Measurements from ENCODE around the gene ABCA6.
"Not testable (repeated sequence)": the region's sequence is repeated elsewhere in the genome, so short reads cannot be mapped to it uniquely, and the experiment has no call there.

ABCA6 gene

DNA sequence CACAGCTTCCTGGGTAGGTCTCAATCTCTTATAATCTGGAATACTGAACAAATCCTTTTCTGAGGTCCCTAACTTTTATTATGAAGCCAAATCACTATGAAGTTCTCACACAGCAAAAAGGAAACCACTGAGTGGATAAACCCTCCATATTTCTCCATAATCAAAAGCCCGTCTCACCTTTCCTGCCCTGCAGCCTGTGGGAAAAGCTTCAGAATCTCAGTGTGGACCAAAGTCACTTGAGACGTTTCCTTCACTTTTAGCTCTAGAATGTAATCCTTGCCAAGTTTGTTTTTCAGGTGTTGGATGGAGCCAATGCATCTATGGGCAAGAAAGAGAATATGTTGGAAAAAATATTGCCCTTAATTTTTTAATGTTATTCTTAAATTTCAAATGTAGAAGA is 59.0 kb downstream of the ABCA6 start:
- Histone ChIP-seq H4K91ac (ENCODE audit: low read depth, low read length) (no peak overlapping the region), H3K79me1 (ENCODE audit: low read length) (no peaks in the 10 kb centered on the region), H2BK5ac (ENCODE audit: low read depth, low read length, poor library complexity) (no peak overlapping the region), H2BK12ac (ENCODE audit: low read length) (no peak overlapping the region), H3K4me2 (ENCODE audit: low read length) (no peak overlapping the region), H2AFZ (ENCODE audit: insufficient read depth, low read length, poor library complexity) (no peak overlapping the region), H2BK120ac (ENCODE audit: insufficient read depth, low read length, poor library complexity) (no peak overlapping the region), H3K9me3 (ENCODE audit: insufficient read depth, low read depth, low read length) (no peaks in the 10 kb centered on the region), H3K9ac (ENCODE audit: low read length) (no peak overlapping the region), H4K12ac (ENCODE audit: low read depth, low read length) (no peak overlapping the region), H4K8ac (ENCODE audit: low read depth, low read length) (no peak overlapping the region), H3K4me1 (ENCODE audit: control insufficient read depth in 1 of 2, insufficient read depth in 2 of 2, low read length in 2 of 2) (no peaks in the 10 kb centered on the region), H3K79me2 (ENCODE audit: control insufficient read depth, insufficient read depth, low read length, poor library complexity) (no peaks in the 10 kb centered on the region), H3K4me3 (ENCODE audit: low read depth, low read length) (no peak overlapping the region), H3K27me3 (ENCODE audit: insufficient read depth, low read length) (no peaks in the 10 kb centered on the region), H3K36me3 (ENCODE audit: control insufficient read depth in 1 of 2, insufficient read depth in 2 of 2, low read length in 2 of 2) (no peaks in the 10 kb centered on the region), H2AK5ac (ENCODE audit: low read length) (no peak overlapping the region), H3K23ac (ENCODE audit: low read length) (no peak overlapping the region), H3K27ac (ENCODE audit: low read depth, low read length) (no peak overlapping the region), H3K14ac (ENCODE audit: low read length) (no peak overlapping the region), H3K18ac (ENCODE audit: low read length) (no peak overlapping the region), H3K4ac (ENCODE audit: low read depth, low read length) (no peak overlapping the region)
- no peak for DNase-seq
- WGBS (ENCODE audit: extremely low coverage, insufficient coverage, insufficient read length): no CpG with 5 or more reads among the region's 2 CpGs

GRCh38 chr17:69078864-69079263 is 62.8 kb downstream of the ABCA6 start:
- Histone ChIP-seq H4K91ac (ENCODE audit: low read depth, low read length) (no peak overlapping the region), H3K4me1 (ENCODE audit: control insufficient read depth in 1 of 2, insufficient read depth in 2 of 2, low read length in 2 of 2) (no peaks in the 10 kb centered on the region), H3K36me3 (ENCODE audit: control insufficient read depth in 1 of 2, insufficient read depth in 2 of 2, low read length in 2 of 2) (no peaks in the 10 kb centered on the region)

GRCh38 chr17:69075823-69076222 is 65.9 kb downstream of the ABCA6 start:
- Histone ChIP-seq H3K23ac (ENCODE audit: low read length) (no peak overlapping the region), H2AFZ (ENCODE audit: insufficient read depth, low read length, poor library complexity) (no peak overlapping the region), H3K18ac (ENCODE audit: low read length) (no peak overlapping the region), H2BK12ac (ENCODE audit: low read length) (no peak overlapping the region), H3K9ac (ENCODE audit: low read length) (no peak overlapping the region), H3K36me3 (ENCODE audit: control insufficient read depth in 1 of 2, insufficient read depth in 2 of 2, low read length in 2 of 2) (no peaks in the 10 kb centered on the region), H3K9me3 (ENCODE audit: insufficient read depth, low read depth, low read length) (no peaks in the 10 kb centered on the region), H3K4me1 (ENCODE audit: control insufficient read depth in 1 of 2, insufficient read depth in 2 of 2, low read length in 2 of 2) (no peaks in the 10 kb centered on the region), H2BK5ac (ENCODE audit: low read depth, low read length, poor library complexity) (no peak overlapping the region), H2AK5ac (ENCODE audit: low read length) (no peak overlapping the region), H3K79me1 (ENCODE audit: low read length) (no peaks in the 10 kb centered on the region), H4K8ac (ENCODE audit: low read depth, low read length) (no peak overlapping the region), H3K27ac (ENCODE audit: low read depth, low read length) (no peak overlapping the region), H4K12ac (ENCODE audit: low read depth, low read length) (no peak overlapping the region), H3K27me3 (ENCODE audit: insufficient read depth, low read length) (no peaks in the 10 kb centered on the region), H3K4me2 (ENCODE audit: low read length) (no peak overlapping the region), H3K4ac (ENCODE audit: low read depth, low read length) (no peak overlapping the region), H3K4me3 (ENCODE audit: low read depth, low read length) (no peak overlapping the region), H3K79me2 (ENCODE audit: control insufficient read depth, insufficient read depth, low read length, poor library complexity) (no peaks in the 10 kb centered on the region), H4K91ac (ENCODE audit: low read depth, low read length) (no peak overlapping the region), H3K14ac (ENCODE audit: low read length) (no peak overlapping the region), H2BK120ac (ENCODE audit: insufficient read depth, low read length, poor library complexity) (no peak overlapping the region)
- DNase-seq: no peak

More at GRCh38 chr17:69078864-69079263, 62.8 kb downstream of the ABCA6 start:
- no peaks in the 10 kb centered on the region for H3K9me3 ChIP-seq (ENCODE audit: insufficient read depth, low read depth, low read length)
- H2BK5ac ChIP-seq (ENCODE audit: low read depth, low read length, poor library complexity): no peak overlapping the region
- H4K12ac ChIP-seq (ENCODE audit: low read depth, low read length): no peak overlapping the region
- no peak overlapping the region for H2BK12ac ChIP-seq (ENCODE audit: low read length)
- no peaks in the 10 kb centered on the region for H3K79me1 ChIP-seq (ENCODE audit: low read length)
- no peak overlapping the region for H3K4ac ChIP-seq (ENCODE audit: low read depth, low read length)
- no peaks in the 10 kb centered on the region for H3K27me3 ChIP-seq (ENCODE audit: insufficient read depth, low read length)
- no peak overlapping the region for H3K27ac ChIP-seq (ENCODE audit: low read depth, low read length)
- no peak overlapping the region for H3K4me2 ChIP-seq (ENCODE audit: low read length)
- DNase-seq: no peak
- no peak overlapping the region for H4K8ac ChIP-seq (ENCODE audit: low read depth, low read length)
- no peak overlapping the region for H2AK5ac ChIP-seq (ENCODE audit: low read length)
- H2BK120ac ChIP-seq (ENCODE audit: insufficient read depth, low read length, poor library complexity): no peak overlapping the region
- H2AFZ ChIP-seq (ENCODE audit: insufficient read depth, low read length, poor library complexity): no peak overlapping the region
- no peaks in the 10 kb centered on the region for H3K79me2 ChIP-seq (ENCODE audit: control insufficient read depth, insufficient read depth, low read length, poor library complexity)
- no peak overlapping the region for H3K9ac ChIP-seq (ENCODE audit: low read length)
- H3K4me3 ChIP-seq (ENCODE audit: low read depth, low read length): no peak overlapping the region
- H3K18ac ChIP-seq (ENCODE audit: low read length): no peak overlapping the region
- H3K23ac ChIP-seq (ENCODE audit: low read length): no peak overlapping the region
- no peak overlapping the region for H3K14ac ChIP-seq (ENCODE audit: low read length)

- H3K79me2 ChIP-seq (ENCODE audit: control insufficient read depth, insufficient read depth, low read length, poor library complexity); H3K4me1 ChIP-seq (ENCODE audit: control insufficient read depth in 1 of 2, insufficient read depth in 2 of 2, low read length in 2 of 2); H2AK5ac ChIP-seq (ENCODE audit: low read length); H3K18ac ChIP-seq (ENCODE audit: low read length); H3K9me3 ChIP-seq (ENCODE audit: insufficient read depth, low read depth, low read length); DNase-seq; H3K4me2 ChIP-seq (ENCODE audit: low read length); H4K91ac ChIP-seq (ENCODE audit: low read depth, low read length); H3K79me1 ChIP-seq (ENCODE audit: low read length); H3K9ac ChIP-seq (ENCODE audit: low read length); H3K14ac ChIP-seq (ENCODE audit: low read length); H3K36me3 ChIP-seq (ENCODE audit: control insufficient read depth in 1 of 2, insufficient read depth in 2 of 2, low read length in 2 of 2); H4K12ac ChIP-seq (ENCODE audit: low read depth, low read length); H4K8ac ChIP-seq (ENCODE audit: low read depth, low read length); H2BK120ac ChIP-seq (ENCODE audit: insufficient read depth, low read length, poor library complexity); H3K23ac ChIP-seq (ENCODE audit: low read length); H3K4ac ChIP-seq (ENCODE audit: low read depth, low read length); H2BK12ac ChIP-seq (ENCODE audit: low read length); H3K27me3 ChIP-seq (ENCODE audit: insufficient read depth, low read length); H3K4me3 ChIP-seq (ENCODE audit: low read depth, low read length); H2AFZ ChIP-seq (ENCODE audit: insufficient read depth, low read length, poor library complexity); H3K27ac ChIP-seq (ENCODE audit: low read depth, low read length); H2BK5ac ChIP-seq (ENCODE audit: low read depth, low read length, poor library complexity): not testable (repeated sequence)
These were observed 68.3 kb downstream of the ABCA6 start for GRCh38 chr17:69073392-69073791.

DNA sequence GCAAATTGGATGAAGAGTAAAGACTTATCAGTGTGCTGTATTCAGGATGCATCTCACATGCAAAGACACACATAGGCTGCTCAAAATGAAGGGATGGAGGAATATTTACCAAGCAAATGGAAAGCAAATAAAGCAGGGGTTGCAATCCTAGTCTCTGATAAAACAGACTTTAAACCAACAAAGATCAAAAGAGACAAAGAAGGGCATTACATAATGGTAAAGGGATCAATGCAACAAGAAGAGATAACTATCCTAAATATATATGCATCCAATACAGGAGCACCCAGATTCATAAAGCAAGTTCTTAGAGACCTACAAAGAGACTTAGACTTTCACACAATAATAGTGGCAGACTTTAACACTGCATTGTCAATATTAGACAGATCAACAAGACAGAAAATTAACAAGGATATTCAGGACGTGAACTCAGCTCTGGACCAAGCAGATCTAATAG is 68.9 kb downstream of the ABCA6 start:
- DNase-seq; H3K23ac ChIP-seq (ENCODE audit: low read length): not testable (repeated sequence)
- no CpG with 5 or more reads among the region's 1 CpG for WGBS (ENCODE audit: extremely low coverage, insufficient coverage, insufficient read length)

More for the DNA sequence above, 68.9 kb downstream of the ABCA6 start:
- not testable (repeated sequence) for H3K4me2 ChIP-seq (ENCODE audit: low read length); H3K27ac ChIP-seq (ENCODE audit: low read depth, low read length); H3K4me1 ChIP-seq (ENCODE audit: control insufficient read depth in 1 of 2, insufficient read depth in 2 of 2, low read length in 2 of 2); H2AFZ ChIP-seq (ENCODE audit: insufficient read depth, low read length, poor library complexity); H3K79me2 ChIP-seq (ENCODE audit: control insufficient read depth, insufficient read depth, low read length, poor library complexity); H2AK5ac ChIP-seq (ENCODE audit: low read length); H3K27me3 ChIP-seq (ENCODE audit: insufficient read depth, low read length); H3K14ac ChIP-seq (ENCODE audit: low read length); H3K36me3 ChIP-seq (ENCODE audit: control insufficient read depth in 1 of 2, insufficient read depth in 2 of 2, low read length in 2 of 2); H2BK12ac ChIP-seq (ENCODE audit: low read length); H4K12ac ChIP-seq (ENCODE audit: low read depth, low read length); H4K91ac ChIP-seq (ENCODE audit: low read depth, low read length); H3K9ac ChIP-seq (ENCODE audit: low read length); H3K4ac ChIP-seq (ENCODE audit: low read depth, low read length); H3K4me3 ChIP-seq (ENCODE audit: low read depth, low read length); H4K8ac ChIP-seq (ENCODE audit: low read depth, low read length); H2BK5ac ChIP-seq (ENCODE audit: low read depth, low read length, poor library complexity); H2BK120ac ChIP-seq (ENCODE audit: insufficient read depth, low read length, poor library complexity); H3K9me3 ChIP-seq (ENCODE audit: insufficient read depth, low read depth, low read length); H3K79me1 ChIP-seq (ENCODE audit: low read length); H3K18ac ChIP-seq (ENCODE audit: low read length)
